ENCODE measurements around the gene RGS8. TPM values are rescaled to one million over a fixed set of nuclear protein-coding genes. Genes with fewer than 3 reads are reported as not detected.

RGS8 gene
- total RNA-seq, 2 donors from 2014 or later: 5.6 to 25.0 TPM

DNA sequence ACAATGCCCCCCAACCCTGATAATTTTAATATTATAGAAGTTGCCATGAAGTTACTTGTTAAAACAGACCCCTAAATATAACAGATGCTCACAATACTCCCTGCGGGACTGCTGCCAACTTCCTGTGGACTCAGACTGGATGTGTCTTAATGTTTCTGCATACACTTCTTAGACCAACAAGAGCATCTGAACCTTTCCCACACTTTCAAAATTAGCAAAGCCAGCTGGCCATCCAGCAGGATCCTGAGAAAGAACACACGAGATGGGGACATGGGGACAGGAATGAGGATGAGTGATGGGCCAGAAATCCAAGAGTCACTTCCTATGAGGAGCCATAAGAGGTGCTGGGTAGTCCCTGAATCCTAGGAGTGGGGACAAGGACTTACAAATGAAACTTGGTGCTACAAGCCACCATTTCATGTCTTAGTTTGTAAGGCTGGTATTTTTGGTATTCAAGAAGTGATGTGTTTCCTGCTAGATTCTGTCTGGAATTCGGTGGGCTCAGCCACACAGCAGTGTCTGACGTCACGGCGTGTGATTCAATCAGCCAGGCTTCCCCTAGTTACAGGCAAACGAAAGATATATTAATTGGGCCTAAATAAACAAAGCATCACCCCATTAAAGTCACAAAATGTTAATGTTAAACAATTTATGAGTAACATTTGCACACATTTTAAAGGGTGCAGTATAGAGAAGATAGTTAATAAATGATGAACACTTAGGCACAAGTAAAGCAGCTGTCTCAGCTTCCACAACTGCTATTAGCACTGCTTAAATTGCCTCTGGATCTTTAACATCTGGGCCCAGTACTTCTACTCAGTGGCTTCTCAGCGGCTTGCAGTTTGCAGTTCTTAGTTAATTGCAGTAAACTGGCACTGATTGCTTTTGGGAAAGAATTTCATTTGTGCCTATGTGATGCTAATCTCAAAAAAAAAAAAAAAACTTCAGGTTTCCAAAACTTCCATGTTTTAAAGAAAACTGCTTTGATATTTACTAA lies 41.2 kb upstream of the RGS8 start:
- no peak overlapping the region for H3K4me3 ChIP-seq (ENCODE audit: low read length)
- Mint-ChIP-seq H3K27ac (no peak overlapping the region), H3K36me3 (ENCODE audit: low read depth) (no peaks in the 10 kb centered on the region), H3K9me3 (no peaks in the 10 kb centered on the region), H3K4me1 (no peaks in the 10 kb centered on the region), H3K27me3 (ENCODE audit: insufficient read depth) (no peaks in the 10 kb centered on the region), H3K4me3 (no peak overlapping the region)
- H3K4me1 ChIP-seq (ENCODE audit: control insufficient read depth, insufficient read depth, low read length): no peaks in the 10 kb centered on the region
- no peaks in the 10 kb centered on the region for H3K27me3 ChIP-seq (ENCODE audit: control insufficient read depth, insufficient read depth, low read length, poor library complexity, severe bottlenecking)
- H3K9ac ChIP-seq (ENCODE audit: extremely low read depth, low read length, poor library complexity, severe bottlenecking): no peak overlapping the region
- H3K9me3 ChIP-seq (ENCODE audit: control insufficient read depth, low read length): no peaks in the 10 kb centered on the region
- no peak overlapping the region for H3K27ac ChIP-seq (ENCODE audit: low read depth, low read length)
- 81 to 95% methylated on average over 6 to 8 of the region's 8 CpGs for WGBS, 2 experiments (ENCODE audit: insufficient coverage in 1 of 2, insufficient read length in 1 of 2)
- H3K36me3 ChIP-seq (ENCODE audit: control insufficient read depth, insufficient read depth, low read length): no peaks in the 10 kb centered on the region
- TF ChIP-seq, protein P1, sequence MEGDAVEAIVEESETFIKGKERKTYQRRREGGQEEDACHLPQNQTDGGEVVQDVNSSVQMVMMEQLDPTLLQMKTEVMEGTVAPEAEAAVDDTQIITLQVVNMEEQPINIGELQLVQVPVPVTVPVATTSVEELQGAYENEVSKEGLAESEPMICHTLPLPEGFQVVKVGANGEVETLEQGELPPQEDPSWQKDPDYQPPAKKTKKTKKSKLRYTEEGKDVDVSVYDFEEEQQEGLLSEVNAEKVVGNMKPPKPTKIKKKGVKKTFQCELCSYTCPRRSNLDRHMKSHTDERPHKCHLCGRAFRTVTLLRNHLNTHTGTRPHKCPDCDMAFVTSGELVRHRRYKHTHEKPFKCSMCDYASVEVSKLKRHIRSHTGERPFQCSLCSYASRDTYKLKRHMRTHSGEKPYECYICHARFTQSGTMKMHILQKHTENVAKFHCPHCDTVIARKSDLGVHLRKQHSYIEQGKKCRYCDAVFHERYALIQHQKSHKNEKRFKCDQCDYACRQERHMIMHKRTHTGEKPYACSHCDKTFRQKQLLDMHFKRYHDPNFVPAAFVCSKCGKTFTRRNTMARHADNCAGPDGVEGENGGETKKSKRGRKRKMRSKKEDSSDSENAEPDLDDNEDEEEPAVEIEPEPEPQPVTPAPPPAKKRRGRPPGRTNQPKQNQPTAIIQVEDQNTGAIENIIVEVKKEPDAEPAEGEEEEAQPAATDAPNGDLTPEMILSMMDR (conservative IDR thresholded peaks at IDR 0.05): no peak
- no peak for DNase-seq

DNA sequence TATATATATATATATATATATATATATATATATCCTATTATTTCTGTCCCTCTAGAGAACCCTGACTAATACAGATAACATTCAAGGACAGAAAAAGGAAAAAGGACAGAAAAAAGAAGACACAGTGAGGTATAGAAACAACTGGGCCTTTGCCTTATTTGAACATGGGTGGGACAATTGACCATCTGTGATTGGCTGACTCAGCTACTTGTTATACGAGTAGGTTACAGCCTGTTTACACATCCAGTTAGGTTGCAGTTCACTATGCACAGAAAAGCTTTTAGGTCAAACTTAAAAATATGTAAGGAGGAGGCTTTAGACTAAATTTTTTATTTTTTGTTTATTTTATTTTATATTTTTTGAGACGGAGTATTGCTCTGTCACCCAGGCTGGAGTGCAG lies 39.8 kb upstream of the RGS8 start:
- Histone ChIP-seq H3K4me3 (ENCODE audit: low read length) (no peak overlapping the region), H3K27ac (ENCODE audit: low read depth, low read length) (no peak overlapping the region), H3K9me3 (ENCODE audit: control insufficient read depth, low read length) (no peaks in the 10 kb centered on the region), H3K36me3 (ENCODE audit: control insufficient read depth, insufficient read depth, low read length) (no peaks in the 10 kb centered on the region), H3K4me1 (ENCODE audit: control insufficient read depth, insufficient read depth, low read length) (no peaks in the 10 kb centered on the region), H3K9ac (ENCODE audit: extremely low read depth, low read length, poor library complexity, severe bottlenecking) (no peak overlapping the region), H3K27me3 (ENCODE audit: control insufficient read depth, insufficient read depth, low read length, poor library complexity, severe bottlenecking) (no peaks in the 10 kb centered on the region)
- Mint-ChIP-seq H3K27me3 (ENCODE audit: insufficient read depth) (no peaks in the 10 kb centered on the region), H3K9me3 (no peaks in the 10 kb centered on the region), H3K27ac (no peak overlapping the region), H3K36me3 (ENCODE audit: low read depth) (no peaks in the 10 kb centered on the region), H3K4me1 (peaks cover 1% of the 10 kb centered on the region), H3K4me3 (no peak overlapping the region)
- WGBS, 2 experiments (ENCODE audit: insufficient coverage in 1 of 2, insufficient read length in 1 of 2): 89 to 98% methylated on average over 1 to 2 of the region's 2 CpGs
- no peak for DNase-seq
- TF ChIP-seq, protein P1 (conservative IDR thresholded peaks at IDR 0.05): no peak

DNA sequence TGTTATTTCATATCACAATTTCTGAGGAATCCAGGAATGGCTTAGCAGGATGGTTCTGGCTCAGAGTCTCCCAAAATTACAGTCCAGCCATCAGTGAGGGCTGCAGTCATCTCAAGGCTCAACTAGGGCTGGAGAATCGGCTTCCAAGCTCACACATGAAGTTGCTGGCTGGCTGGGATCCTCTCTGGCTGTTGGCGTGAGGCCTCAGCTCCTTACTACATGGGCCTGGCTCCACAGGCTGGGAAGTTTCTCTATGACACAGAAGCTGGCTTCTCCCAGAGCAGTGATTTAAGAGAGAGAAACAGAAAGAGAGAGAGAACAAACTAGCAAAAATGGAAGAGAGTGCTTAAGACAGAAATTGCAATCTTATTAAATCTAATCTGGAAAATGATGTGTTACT lies 38.8 kb upstream of the RGS8 start:
- H3K4me3 ChIP-seq (ENCODE audit: low read length): no peak overlapping the region
- no peak overlapping the region for H3K4me3 Mint-ChIP-seq
- no peak for DNase-seq
- TF ChIP-seq, protein P1 (conservative IDR thresholded peaks at IDR 0.05): no peak
- no peaks in the 10 kb centered on the region for H3K4me1 ChIP-seq (ENCODE audit: control insufficient read depth, insufficient read depth, low read length)
- 83 to 93% methylated on average over 1 to 2 of the region's 2 CpGs for WGBS, 2 experiments (ENCODE audit: insufficient coverage in 1 of 2, insufficient read length in 1 of 2)
- peaks cover 1% of the 10 kb centered on the region for H3K4me1 Mint-ChIP-seq
- no peak overlapping the region for H3K27ac ChIP-seq (ENCODE audit: low read depth, low read length)
- no peaks in the 10 kb centered on the region for H3K9me3 ChIP-seq (ENCODE audit: control insufficient read depth, low read length)
- no peaks in the 10 kb centered on the region for H3K27me3 ChIP-seq (ENCODE audit: control insufficient read depth, insufficient read depth, low read length, poor library complexity, severe bottlenecking)
- H3K36me3 Mint-ChIP-seq (ENCODE audit: low read depth): no peaks in the 10 kb centered on the region
- H3K36me3 ChIP-seq (ENCODE audit: control insufficient read depth, insufficient read depth, low read length): no peaks in the 10 kb centered on the region
- no peak overlapping the region for H3K9ac ChIP-seq (ENCODE audit: extremely low read depth, low read length, poor library complexity, severe bottlenecking)
- no peak overlapping the region for H3K27ac Mint-ChIP-seq
- H3K27me3 Mint-ChIP-seq (ENCODE audit: insufficient read depth): no peaks in the 10 kb centered on the region
- no peaks in the 10 kb centered on the region for H3K9me3 Mint-ChIP-seq

Data from endodermal cell (in vitro differentiated cells).